Vagina (tissue), 2 donors: ENCODE data around the gene TMEM273.

Source experiments
- CTCF ChIP-seq, 3 experiments: fragments of 450-650 bp in 2 of 3; fragments of 200-600 bp in 1 of 3; sonication (generic) in 1 of 3; IDR thresholded peaks; one replicate each; pipeline ENCODE4 v1.5.1; 2017 to 2019; ENCODE audit warnings: antibody characterized with exemption in 3 of 3, mild to moderate bottlenecking in 2 of 3, moderate library complexity in 2 of 3
- POLR2A ChIP-seq, 2 donors: fragments of 450-650 bp; IDR thresholded peaks; one replicate each; pipeline ENCODE4 v1.6.1; 2017; ENCODE audit warnings: antibody characterized with exemption in 2 of 2, mild to moderate bottlenecking in 2 of 2, moderate library complexity in 2 of 2
- POLR2AphosphoS5 ChIP-seq, 2 donors: sonication (generic); formaldehyde crosslinking; IDR thresholded peaks; one replicate each; pipeline ENCODE4 v1.9.0; 2017; ENCODE audit warnings: antibody characterized with exemption in 2 of 2, mild to moderate bottlenecking in 2 of 2, low read depth in 1 of 2; ENCODE audit not compliant: insufficient read depth in 1 of 2

DNA sequence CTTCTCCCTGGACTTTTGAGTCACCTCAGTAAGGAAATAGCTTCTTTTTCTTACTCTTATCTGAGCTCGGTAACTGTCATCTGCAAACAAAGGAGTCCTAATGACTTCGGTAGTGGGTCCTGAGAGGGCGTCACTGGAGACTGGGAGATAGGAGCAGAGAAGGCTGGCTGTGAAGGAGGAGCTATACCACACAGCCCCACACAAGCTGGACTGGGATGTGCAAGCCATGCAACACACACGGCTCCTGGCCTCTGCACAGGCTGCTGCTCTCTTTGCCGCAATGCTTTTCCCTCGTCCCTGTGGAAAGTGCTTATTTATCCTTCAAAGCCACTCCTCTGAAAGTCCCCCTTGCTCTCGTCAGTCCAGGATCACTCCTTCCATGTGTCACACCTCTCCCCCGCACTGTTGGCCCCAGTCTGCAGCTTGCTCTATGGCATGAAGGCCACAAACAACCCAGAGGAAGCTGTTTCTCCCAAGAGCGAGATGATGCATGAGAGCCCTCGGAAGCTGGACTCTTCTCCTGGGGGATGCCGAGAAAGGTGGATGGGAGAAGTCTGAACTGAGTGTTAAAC lies 14.9 kb downstream of the TMEM273 start:
- no peak for TF ChIP-seq CTCF (IDR thresholded peaks at IDR 0.05)
- TF ChIP-seq POLR2A (IDR thresholded peaks at IDR 0.05), result no peak
- TF ChIP-seq POLR2AphosphoS5 (IDR thresholded peaks at IDR 0.05; ENCODE audit: insufficient read depth in 1 of 2, low read depth in 1 of 2), result no peak
